IPS-NIHi11 (cell line): Measurements from ENCODE around the gene CRNKL1.
A peak's percentile ranks its signal among the peaks of the same experiment; 100 is the strongest.
"Not testable (repeated sequence)": the region's sequence is repeated elsewhere in the genome, so short reads cannot be mapped to it uniquely, and the experiment has no call there.

ENCODE experiments used
- DNase-seq: peaks from one replicate; pipeline ENCODE4 v3.0.0; 2012; ENCODE audit warnings: mixed read lengths, low spot score

Gene CRNKL1

DNA sequence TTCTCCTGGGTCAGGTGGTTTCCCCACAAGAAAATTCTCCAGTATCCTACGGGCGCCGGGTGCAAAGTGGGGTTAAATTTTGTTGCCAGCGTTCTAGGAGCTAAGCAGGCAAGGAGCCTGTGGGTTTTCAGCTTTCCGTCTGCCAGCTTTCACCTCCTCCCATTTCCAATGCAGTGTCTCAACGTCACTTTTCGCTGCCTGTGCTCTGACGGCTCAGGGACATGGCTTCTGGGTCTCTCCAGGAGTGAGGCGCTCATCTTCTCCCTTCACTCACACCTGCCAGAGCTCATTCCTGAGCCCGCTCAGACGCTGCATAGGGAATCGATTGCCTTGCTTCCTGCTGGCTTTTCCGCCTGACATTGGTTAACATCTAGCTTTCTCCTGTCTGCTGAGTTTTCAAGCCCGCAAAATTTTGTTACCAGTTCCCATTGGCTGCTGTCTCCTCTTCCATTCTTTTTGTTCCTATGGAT lies 42.4 kb downstream of the CRNKL1 start:
- peak; percentile 28 for DNase-seq

DNA sequence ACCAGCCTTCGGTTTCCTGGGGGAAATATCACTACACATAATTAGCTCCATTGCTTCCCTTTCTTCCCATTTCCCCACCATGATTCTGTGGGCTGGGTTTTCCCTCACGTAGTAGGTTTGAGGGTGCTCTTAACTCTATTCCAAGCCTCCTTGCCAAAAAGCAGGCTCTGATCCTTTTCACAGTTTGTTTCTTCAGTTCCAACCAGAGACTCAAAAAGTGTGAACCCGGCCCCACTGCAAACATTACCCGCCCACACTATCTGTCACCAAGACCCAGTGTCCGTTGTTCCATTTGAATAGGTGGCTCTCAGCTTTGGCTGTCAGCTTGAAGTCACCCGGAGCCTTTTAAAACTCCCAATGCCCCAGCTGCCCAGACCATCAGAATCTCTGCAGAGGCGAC lies 46.9 kb downstream of the CRNKL1 start:
- DNase-seq = no peak

DNA sequence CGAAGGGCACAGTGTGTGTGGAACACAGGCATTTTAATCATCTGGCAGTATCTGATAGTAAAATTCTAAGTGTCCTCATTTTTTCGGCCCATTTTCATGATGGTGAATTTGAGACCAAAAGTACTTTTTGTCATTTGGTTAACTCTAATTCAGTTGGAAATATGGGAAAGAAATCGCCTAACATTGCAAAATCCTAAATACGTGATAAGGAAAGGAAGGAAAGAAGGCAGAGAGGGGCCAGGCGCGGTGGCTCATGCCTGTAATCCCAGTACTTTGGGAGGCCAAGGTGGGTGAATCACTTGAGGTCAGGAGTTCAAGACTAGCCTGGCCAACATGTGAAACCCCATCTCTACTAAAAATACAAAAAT lies 48.3 kb downstream of the CRNKL1 start:
- DNase-seq = not testable (repeated sequence)

DNA sequence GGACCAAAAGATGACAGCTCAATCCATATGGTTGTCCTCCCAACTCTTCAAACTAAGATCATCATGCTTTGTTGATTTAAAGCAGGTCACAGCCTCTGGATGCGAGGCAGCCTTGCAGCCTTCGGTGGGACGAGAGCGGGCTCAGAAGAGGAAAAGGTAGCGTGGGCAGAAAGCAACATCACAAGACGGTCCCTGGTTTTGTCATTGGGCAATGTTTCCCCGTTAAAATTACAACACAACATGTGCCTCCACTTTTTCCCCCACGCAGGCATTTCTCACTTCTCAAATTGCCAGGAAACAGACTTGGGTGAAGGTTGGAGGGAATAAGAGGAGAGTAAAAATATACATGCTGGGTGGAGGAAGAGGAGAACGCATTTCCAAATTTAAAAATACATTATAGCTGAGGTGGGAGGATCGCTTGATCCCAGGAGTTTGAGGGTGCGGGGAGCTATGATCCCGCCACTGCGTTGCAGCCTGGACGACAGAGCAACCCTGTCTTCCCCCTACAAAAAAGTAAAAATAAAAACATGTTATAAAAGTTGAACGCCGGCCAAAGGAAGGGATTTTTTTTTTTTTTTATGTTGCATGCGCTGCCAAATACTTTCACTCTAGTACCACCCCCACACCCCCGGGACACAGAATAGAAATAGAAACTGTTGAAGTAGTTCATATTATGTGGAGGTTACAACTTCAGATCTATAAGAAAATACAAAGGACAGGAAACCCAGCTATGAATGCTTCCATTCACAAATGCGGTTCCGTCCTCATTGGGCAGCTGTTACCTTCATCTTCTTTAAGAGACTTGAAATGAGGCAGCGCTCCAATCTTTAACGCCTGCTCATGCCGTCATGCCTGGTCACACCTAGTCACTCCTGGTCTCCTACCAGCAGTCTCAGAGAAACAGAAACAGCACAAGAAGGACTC lies 49.0 kb downstream of the CRNKL1 start:
- DNase-seq = no peak

DNA sequence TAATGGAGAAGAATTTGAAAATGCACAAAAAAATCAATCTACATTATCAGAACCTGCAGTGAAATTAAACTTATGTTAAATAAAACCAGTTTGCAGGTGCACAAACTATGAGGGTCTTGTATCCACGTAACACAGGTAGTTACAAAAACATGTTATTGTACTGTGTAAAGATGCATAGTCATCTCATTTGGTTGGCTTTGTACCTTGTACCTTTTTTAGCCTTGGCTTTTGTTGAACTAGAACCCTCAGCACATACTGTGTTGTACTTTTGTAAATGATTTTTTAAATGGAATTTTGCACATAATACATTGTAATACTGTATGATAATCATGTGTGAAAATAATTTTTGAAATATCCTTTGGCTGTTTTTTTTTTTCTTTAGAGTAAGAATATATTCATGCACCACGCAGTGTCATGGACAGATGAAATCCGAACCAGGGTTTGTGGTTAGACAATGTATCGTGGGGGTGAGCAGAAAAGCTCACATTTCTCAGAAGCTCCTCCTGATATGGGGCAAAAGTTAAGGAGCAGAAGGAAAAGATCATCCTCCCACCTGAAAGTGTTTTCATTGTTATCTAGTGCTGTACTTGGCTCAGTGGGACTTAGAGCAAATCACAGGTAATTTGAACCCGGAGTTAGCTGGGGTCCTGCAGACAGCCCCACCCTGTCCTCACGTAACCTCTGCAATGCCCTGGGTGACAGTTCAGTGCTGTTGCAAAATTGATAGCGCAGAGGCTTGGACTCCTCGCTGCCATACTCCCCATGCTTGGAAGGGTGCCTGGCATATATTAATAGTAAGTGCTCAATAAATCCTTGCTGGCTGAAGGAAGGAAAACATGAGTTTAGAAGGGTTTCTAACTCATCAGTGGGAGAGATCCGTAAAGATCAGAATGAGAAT lies 49.9 kb downstream of the CRNKL1 start:
- DNase-seq = no peak

DNA sequence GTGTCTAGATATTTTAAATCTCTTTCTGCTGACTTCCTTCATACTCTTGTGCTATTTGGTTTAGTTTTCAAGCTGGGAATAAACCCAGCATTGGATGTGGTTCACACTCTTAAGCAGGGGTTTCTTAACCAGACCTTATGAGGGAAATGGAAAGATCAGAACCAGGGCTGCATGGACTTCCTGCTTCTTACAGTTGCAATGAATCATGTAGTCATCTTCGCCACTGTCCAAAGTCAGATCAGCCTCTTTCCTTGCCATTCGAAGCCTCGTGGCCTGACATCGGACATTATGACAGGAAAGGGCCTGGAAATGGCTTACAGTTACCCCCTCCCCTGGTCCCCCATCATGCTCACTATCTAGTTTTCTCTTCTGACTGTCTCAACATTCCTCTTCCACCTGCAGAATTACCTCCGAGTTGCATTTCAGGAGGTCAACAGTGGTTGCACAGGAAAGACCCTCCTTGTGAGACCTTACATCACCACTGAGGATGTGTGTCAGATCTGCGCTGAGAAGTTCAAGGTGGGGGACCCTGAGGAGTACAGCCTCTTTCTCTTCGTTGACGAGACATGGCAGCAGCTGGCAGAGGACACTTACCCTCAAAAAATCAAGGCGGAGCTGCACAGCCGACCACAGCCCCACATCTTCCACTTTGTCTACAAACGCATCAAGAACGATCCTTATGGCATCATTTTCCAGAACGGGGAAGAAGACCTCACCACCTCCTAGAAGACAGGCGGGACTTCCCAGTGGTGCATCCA lies 51.9 kb downstream of the CRNKL1 start:
- DNase-seq = no peak

DNA sequence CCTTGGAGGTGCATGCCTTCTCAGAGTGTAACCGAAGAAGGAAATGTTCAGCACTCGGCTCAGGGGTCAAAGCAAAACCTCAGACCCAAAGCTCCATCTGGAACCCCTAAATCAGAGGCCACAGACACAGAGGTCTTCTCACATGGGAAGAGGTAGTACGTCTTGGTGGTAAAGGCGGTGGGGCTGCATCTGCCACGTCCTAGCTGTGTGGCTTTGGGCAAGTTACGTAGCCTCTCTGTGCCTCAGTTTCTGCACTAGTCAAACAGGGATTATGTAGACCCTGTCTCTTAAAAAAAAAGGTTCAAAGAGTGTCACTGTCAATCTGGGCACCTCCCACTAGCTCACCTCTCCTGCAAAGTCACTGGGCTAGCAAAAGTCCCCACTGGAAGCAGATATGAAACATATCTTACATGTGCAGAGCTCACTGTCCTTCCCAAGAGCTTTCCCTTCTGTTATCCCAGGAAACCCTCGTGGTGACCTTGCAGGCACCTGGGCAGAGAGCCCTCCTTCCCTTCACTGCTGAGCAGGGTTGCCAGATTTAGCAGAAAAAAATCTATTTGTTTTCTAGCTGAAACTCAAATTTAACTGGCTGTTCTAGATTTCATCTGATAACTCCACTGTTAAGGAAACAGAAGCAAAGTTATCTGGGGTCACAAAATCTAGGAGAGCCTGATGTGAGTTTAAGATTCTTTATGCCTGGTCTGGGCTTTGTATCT lies 53.1 kb downstream of the CRNKL1 start:
- DNase-seq = no peak

DNA sequence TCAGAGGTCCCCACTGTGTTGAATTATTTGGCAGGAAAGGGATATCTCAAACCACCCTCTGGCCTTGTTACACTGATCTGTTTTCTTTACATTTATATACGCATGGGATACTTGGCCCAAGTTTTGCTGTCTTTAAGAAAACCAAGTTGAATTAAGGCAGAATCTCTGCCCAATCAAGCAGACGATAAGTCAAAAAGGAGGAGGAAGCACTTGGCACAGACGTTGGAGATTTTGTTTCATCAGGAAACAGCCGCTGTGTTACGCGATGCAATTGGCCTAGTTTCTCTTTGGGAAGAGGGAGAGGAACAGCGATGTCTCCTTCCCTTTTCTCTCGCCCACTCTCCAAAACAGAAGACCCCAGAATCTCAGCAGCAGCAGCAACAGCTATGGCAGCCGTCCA lies 55.3 kb downstream of the CRNKL1 start:
- DNase-seq = no peak

DNA sequence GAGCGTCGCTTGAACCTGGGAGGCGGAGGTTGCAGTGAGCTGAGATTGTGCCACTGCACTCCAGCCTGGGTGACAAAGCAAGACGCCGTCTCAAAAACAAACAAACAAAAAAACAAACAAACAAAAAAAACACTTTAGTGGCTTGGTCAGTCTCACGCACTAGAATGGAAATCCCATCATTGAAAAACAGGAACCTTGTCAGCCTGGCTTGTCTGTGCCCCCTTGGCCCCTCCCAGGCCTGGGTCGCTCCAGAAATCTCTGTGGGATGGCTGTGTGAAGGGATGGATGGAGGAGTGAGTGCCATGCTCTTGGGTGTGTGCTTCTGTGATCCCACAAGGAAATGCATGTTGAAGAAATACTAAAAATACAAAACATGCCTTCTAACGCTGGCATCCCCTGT lies 56.0 kb downstream of the CRNKL1 start:
- no peak for DNase-seq

DNA sequence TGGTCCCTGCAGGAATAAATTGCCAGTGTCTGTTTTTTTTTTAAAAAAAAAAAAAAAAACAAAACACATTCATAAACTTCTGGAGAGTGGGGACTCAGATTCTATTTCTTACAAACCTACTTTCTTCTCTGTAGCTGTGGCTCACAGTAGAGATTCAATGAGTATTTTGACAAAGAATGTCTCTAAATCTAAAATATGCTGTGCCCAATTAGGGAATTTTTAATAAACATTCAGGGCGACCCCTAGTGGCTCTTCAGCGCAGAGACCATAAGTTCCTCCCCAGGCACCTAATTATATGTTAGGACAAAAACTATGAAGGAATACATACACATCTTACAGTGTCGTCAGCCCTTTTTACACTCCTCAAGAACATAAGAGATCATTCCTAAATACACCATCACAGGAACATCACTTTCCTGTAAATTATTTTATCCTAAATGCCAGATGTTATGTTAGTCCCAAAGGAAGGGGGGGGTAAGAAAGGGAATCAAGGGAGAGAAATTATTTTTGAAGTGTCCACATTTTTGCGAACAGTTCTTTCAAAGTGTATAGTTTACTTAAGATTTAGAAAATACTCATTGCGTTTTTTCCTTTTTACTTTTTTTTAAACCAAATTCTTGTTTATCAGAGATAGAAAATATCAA lies 56.9 kb downstream of the CRNKL1 start:
- no peak for DNase-seq

DNA sequence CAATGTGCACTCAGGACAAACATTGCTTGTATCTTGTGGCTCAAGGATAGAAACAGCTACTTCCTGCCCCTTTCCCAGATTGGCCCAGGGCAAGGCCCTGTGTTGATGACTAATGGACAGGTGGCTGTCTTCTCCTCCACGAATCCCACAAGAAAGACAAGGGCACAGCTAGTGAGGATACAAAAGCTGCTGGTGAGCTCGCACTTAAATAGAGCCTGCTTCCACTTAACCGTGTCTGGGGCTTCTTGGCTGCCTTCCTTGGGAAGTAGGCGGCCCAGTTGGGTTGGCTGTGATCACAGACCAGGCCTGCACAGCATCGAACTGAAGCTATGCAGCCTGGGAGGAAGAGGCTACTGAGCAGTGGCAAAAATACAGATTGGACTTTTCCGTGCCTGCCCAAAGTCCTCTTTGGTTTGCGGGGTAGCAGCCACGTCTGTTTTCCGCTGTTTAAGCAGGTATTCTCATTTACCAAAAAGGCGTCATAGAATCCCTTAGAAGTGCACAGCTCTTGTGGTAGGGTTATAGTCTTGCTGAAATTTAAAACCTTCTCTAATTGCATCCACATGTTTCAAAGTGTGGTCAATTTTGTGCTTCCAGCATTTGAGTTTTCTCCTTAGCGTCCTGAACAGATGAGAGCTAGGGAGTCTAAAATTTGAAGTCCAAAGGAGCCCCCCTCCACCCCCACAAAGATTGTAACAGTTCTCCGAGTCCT lies 58.2 kb downstream of the CRNKL1 start:
- DNase-seq = no peak

DNA sequence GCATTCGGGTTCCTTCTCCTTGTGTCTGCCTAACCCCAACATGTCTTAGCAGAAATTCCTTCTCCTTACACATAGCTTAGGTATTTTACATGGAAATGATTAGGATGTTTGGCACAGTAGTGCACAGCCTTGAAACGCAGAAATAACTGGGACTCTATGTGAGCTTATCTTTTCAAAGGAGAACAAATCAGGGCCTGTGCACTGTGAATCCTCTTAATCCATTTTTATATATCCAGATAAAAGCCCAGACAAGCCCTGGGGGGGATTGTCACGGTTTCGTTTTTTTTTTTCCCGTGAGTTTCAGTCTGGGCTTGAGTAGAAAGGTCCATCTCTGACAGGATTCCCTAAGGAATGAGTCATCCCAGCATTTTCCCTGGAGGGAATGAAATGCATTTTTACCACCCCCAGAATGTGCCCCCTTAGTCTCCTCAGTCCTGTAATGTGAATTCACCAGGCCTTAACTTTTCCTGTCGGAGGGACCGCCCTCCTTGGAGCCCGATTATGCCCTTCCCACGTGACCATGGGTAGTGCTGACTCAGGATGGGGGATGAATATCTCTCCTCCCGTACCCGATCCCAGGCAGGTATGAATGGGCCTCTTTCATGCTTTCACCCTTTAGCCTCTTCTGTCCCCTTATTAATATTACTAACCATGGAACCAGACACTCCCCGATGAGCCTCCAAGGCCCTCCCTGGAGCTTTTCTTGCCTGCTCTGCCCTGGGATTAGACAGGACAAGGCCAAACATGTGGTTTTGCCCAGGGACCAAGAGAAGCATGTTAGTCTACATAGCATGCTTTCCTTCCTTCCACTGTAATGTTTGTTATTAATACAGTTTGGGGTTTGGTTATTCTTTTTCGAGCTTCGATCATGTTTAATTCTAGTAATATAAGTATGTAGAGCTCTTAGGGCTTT lies 59.0 kb downstream of the CRNKL1 start:
- peak; percentile 54 for DNase-seq

DNA sequence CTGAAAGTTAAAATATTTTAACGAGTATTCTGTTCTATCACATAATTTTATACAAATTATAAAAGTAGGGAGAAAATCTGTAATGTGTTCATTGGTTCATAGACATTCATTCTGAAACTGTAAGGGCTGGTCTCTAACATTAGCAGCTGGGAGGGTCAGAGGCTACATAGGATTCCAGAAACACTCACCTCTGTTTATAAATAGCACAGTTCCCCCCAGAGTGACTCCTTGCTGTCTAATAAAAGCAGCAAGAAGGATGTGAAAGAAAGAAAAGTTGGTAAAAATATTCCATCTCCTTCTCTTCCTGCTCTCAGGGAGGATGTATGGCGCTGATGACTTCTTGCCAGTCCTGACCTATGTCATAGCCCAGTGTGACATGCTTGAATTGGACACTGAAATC lies 60.4 kb downstream of the CRNKL1 start:
- DNase-seq = no peak

DNA sequence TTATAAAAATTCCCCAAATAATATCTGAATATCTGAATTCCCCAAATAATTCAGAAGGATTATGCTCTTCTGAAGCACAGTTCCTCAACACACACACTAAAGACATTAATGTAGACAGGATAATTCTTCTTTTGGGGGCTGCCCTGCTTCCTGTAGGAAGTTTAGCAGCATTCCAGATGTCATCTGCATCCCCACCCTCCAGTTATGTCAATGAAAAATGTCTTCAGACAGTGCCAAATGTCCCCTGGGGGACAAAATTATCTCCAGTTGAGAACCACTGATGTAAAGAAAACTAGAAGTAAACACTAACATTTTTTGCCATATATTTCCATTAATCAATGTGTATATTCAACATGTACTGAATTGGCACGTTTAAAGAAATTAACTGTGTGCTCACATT lies 61.0 kb downstream of the CRNKL1 start:
- DNase-seq = no peak

DNA sequence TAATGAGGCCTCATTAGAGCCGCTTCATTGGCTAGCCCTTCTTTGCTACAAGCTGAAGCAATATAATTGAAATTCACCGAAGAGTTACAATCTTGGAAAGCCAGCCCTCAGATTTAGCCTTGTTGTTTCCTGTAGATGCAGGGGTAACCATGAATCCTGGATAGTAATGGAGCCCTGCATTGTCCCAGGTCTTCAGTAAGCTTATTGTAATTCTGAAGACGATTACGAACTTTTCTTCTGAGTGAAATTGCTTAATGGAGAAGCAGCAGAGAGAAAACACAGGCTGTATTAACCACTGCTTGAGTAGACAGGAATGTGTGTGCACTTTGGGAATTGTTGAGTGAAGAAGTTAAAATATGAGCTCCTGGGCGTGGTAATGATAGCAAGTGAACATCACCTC lies 61.4 kb downstream of the CRNKL1 start:
- no peak for DNase-seq

DNA sequence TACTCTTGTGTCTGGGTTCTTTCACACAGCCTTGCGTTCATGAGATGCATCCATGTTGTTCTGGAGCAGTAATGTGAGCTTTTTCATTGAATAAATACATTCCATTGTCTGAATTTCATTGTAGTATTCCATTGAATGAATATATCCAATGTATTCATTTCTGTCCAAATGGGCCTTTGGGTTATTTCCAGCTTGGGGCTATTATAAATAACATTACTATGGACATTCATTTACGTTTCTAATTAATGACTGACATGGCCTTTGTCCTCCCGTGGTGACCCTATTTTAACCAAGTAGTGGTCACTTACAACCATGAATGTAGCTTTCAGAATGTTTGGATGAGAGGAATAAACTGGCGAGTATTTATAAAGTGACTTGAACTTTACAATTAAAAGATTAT lies 65.2 kb downstream of the CRNKL1 start:
- no peak for DNase-seq

DNA sequence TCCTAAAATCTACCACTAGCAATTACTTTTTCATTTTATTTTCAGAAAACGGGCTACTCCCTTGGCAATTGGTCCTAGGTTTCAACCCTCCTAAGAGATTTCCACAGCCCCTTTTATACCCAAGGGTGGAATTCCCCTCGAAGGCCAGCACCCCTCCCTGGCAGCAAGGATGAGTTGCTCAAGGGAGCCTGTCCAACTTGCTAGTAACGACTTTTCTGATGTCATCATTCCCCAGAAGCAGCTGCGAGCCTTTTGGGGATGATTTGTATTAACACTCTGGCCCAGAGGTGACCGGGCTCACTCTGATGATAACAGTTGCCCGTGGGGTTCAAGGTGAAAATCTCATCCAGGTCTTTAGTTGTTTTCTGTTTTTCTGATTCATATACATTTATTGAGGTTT lies 65.8 kb downstream of the CRNKL1 start:
- no peak for DNase-seq
